OCI-LY7 (cell line): ENCODE measurements around the gene PEMT. TPM values are rescaled to one million over a fixed set of nuclear protein-coding genes. Genes with fewer than 3 reads are reported as not detected.

Source experiments
- BruUV-seq: library from RNA; stranded (reverse); fragments of 400-500 nt; replicated peaks from 2 replicates; lab custom pipeline; 2021; lab: Mats Ljungman, UMichigan
- CTCF ChIA-PET: fragments of 300-600 bp; sonication (Branson Sonifier 250); formaldehyde crosslinking; loops from one replicate; lab custom pipeline; 2022; ENCODE audit warnings: antibody characterized with exemption; ENCODE audit not compliant: unreplicated experiment; lab: Charles Lee
- POLR2A ChIA-PET: fragments of 300-600 bp; sonication (Branson Sonifier 250); formaldehyde crosslinking; loops from one replicate; lab custom pipeline; 2022; ENCODE audit warnings: antibody characterized with exemption; lab: Charles Lee
- DNase-seq: peaks from one replicate; pipeline ENCODE4 v3.0.0-alpha.2; 2015; ENCODE audit warnings: low spot score
- H2AFZ ChIP-seq: fragments of 200-600 bp; sonication (generic), shearing (Covaris generic); 2 replicates; pipeline ENCODE4 v1.6.1; 2014; ENCODE audit warnings: mild to moderate bottlenecking, antibody characterized with exemption, low read length, moderate library complexity
- H3K27ac ChIP-seq: fragments of 200-600 bp; sonication (generic); 2 replicates; pipeline ENCODE4 v1.5.1; 2014; ENCODE audit warnings: mixed run types, low read depth, mild to moderate bottlenecking, moderate library complexity, low read length, inconsistent platforms; ENCODE audit not compliant: poor library complexity, severe bottlenecking
- H3K36me3 ChIP-seq: fragments of 200-600 bp; sonication (generic); 2 replicates; pipeline ENCODE4 v1.6.1; 2014; ENCODE audit warnings: mild to moderate bottlenecking, antibody characterized with exemption, low read length, moderate library complexity, mixed read lengths; ENCODE audit not compliant: insufficient read depth
- H3K4me1 ChIP-seq: fragments of 200-600 bp; sonication (generic); 2 replicates; pipeline ENCODE4 v1.5.1; 2014; ENCODE audit warnings: mild to moderate bottlenecking, low read length; ENCODE audit not compliant: insufficient read depth, poor library complexity, severe bottlenecking
- H3K4me2 ChIP-seq: fragments of 200-600 bp; sonication (generic); 2 replicates; pipeline ENCODE4 v1.6.1; 2014; ENCODE audit warnings: mild to moderate bottlenecking, low read length
- H3K4me3 ChIP-seq: fragments of 200-600 bp; sonication (generic); 2 replicates; pipeline ENCODE4 v1.5.1; 2014; ENCODE audit warnings: mild to moderate bottlenecking, low read depth, low read length; ENCODE audit not compliant: poor library complexity, severe bottlenecking
- H3K79me2 ChIP-seq: fragments of 200-600 bp; sonication (generic); 2 replicates; pipeline ENCODE4 v1.6.1; 2016; ENCODE audit warnings: low read depth, mild to moderate bottlenecking, low read length, moderate library complexity, mixed read lengths; ENCODE audit not compliant: insufficient read depth
- H3K9me2 ChIP-seq: fragments of 200-600 bp; sonication (generic); 2 replicates; pipeline ENCODE4 v1.6.1; 2016; ENCODE audit warnings: mild to moderate bottlenecking, low read length, mixed read lengths; ENCODE audit not compliant: insufficient read depth
- H3K9me3 ChIP-seq: fragments of 200-600 bp; sonication (generic); 2 replicates; pipeline ENCODE4 v1.6.1; 2014; ENCODE audit warnings: mild to moderate bottlenecking, mixed run types, low read length, mixed read lengths
- H4K20me1 ChIP-seq: fragments of 200-600 bp; sonication (generic); 2 replicates; pipeline ENCODE4 v1.6.1; 2014; ENCODE audit warnings: mild to moderate bottlenecking, antibody characterized with exemption, low read length, moderate library complexity, mixed read lengths; ENCODE audit not compliant: insufficient read depth
- EZH2phosphoT487 ChIP-seq: fragments of 200-600 bp; sonication (generic); IDR thresholded peaks from 2 replicates; pipeline ENCODE4 v1.6.1; 2018; ENCODE audit warnings: low read depth, borderline replicate concordance, mild to moderate bottlenecking, mixed run types, antibody characterized with exemption, low read length, moderate library complexity, mixed read lengths
- intact Hi-C: fragments of 100-400 bp; cut with micrococcal nuclease; formaldehyde crosslinking; loops from one replicate; pipeline ENCODE4 v1.10.0; 2022; ENCODE audit not compliant: unreplicated experiment
- total RNA-seq, 2 experiments: library from RNA; depleted of rRNA in 1 of 2; stranded (reverse); fragments of >200 nt in 1 of 2; shearing (Covaris generic) in 1 of 2; gene quantifications; 2 replicates each; pipeline ENCODE4 v1.2.3, GENCODE V29; 2014 to 2022
- TF ChIP-seq, protein P1 (sequence below): fragments of 200-600 bp; sonication (generic); conservative IDR thresholded peaks from 2 replicates; pipeline ENCODE4 v1.5.1; 2014; ENCODE audit warnings: mild to moderate bottlenecking, antibody characterized with exemption, low read length, moderate library complexity, mixed read lengths

Gene PEMT
- total RNA-seq, 2 experiments from 2014 or later = 27.3 to 53.5 TPM

- POLR2A ChIA-PET = no interaction called here
- intact Hi-C loops = no loop called here
- TF ChIP-seq EZH2phosphoT487 = no peak
- TF ChIP-seq, protein P1, sequence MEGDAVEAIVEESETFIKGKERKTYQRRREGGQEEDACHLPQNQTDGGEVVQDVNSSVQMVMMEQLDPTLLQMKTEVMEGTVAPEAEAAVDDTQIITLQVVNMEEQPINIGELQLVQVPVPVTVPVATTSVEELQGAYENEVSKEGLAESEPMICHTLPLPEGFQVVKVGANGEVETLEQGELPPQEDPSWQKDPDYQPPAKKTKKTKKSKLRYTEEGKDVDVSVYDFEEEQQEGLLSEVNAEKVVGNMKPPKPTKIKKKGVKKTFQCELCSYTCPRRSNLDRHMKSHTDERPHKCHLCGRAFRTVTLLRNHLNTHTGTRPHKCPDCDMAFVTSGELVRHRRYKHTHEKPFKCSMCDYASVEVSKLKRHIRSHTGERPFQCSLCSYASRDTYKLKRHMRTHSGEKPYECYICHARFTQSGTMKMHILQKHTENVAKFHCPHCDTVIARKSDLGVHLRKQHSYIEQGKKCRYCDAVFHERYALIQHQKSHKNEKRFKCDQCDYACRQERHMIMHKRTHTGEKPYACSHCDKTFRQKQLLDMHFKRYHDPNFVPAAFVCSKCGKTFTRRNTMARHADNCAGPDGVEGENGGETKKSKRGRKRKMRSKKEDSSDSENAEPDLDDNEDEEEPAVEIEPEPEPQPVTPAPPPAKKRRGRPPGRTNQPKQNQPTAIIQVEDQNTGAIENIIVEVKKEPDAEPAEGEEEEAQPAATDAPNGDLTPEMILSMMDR = no peak
Observed at GRCh38 chr17:17560975-17561374, 30.5 kb downstream of the PEMT start.

GRCh38 chr17:17560167-17560566 lies 31.3 kb downstream of the PEMT start:
- ChIA-PET POLR2A (no interaction called here), CTCF (no interaction called here)
- H3K4me2 ChIP-seq = no peak overlapping the region
- no peaks in the 10 kb centered on the region for H3K36me3 ChIP-seq
- no peak for DNase-seq
- no peak overlapping the region for H3K27ac ChIP-seq
- no peaks in the 10 kb centered on the region; the same call in 1 of the 2 replicates for H4K20me1 ChIP-seq
- no peak overlapping the region for H3K4me3 ChIP-seq
- no peaks in the 10 kb centered on the region for H3K79me2 ChIP-seq
- H3K9me2 ChIP-seq = no peaks in the 10 kb centered on the region
- H2AFZ ChIP-seq = no peak overlapping the region
- TF ChIP-seq EZH2phosphoT487 = no peak
- TF ChIP-seq, protein P1 = no peak
- BruUV-seq = no TSS peak
- no peaks in the 10 kb centered on the region for H3K9me3 ChIP-seq
- intact Hi-C loops = no loop called here
- no peaks in the 10 kb centered on the region for H3K4me1 ChIP-seq

More at GRCh38 chr17:17560975-17561374, 30.5 kb downstream of the PEMT start:
- Histone ChIP-seq H3K36me3 (no peaks in the 10 kb centered on the region), H3K79me2 (no peaks in the 10 kb centered on the region), H3K4me2 (no peak overlapping the region), H3K9me2 (no peaks in the 10 kb centered on the region), H3K9me3 (no peaks in the 10 kb centered on the region), H3K4me1 (no peaks in the 10 kb centered on the region), H3K4me3 (no peak overlapping the region), H3K27ac (no peak overlapping the region), H4K20me1 (no peaks in the 10 kb centered on the region; the same call in 1 of the 2 replicates), H2AFZ (no peak overlapping the region)
- no peak for DNase-seq
- BruUV-seq = no TSS peak
- CTCF ChIA-PET = no interaction called here

DNA sequence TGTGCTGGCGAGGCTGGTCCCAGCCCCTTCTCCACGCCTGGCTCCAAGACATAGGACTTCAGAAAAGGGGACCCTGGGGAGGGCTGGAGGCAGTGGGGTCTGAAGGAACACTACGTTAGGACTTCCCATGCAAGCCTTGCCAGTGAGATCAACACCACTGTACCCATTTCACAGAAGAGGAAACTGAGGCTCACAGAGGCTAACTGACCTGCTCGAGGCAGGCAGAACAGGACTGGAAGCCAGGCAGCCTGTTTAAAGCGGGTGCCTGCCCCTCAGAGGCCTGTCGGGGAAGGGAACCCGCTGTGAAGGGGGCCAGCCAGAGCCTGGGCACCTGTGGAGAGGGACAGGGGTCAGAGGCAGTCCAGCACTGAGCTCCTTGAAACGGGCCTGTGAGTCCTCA lies 32.3 kb downstream of the PEMT start:
- Histone ChIP-seq H3K4me2 (no peak overlapping the region), H3K27ac (no peak overlapping the region), H3K36me3 (no peaks in the 10 kb centered on the region), H4K20me1 (no peaks in the 10 kb centered on the region; the same call in 1 of the 2 replicates), H3K4me3 (no peak overlapping the region), H2AFZ (no peak overlapping the region), H3K9me3 (no peaks in the 10 kb centered on the region), H3K9me2 (no peaks in the 10 kb centered on the region), H3K4me1 (no peaks in the 10 kb centered on the region), H3K79me2 (no peaks in the 10 kb centered on the region)
- BruUV-seq = no TSS peak
- ChIA-PET POLR2A (no interaction called here), CTCF (no interaction called here)
- no peak for TF ChIP-seq EZH2phosphoT487
- TF ChIP-seq, protein P1 = no peak
- intact Hi-C loops = no loop called here
- no peak for DNase-seq
